ENCODE results near the gene HLA-G.

The HLA-G gene

DNA sequence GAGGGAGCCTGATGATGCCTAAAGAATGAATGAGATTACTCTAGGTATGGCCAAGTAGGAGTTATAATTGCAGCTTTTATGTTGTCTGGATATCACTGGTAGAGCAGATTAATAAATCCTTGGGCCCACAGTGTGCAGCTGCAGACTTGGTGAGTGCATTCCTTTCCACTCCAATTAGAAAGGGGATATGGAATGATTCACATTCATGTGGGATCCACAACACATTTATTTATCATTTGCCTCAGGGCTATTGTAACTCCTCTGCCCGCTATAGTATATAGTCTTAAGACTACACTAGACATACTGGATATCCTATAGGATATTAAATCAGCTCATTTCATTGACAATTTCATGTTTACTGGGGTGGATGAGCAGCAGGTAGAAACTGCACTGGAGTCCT, 11.6 kb upstream of the HLA-G start:
- Histone ChIP-seq H3K36me3 (ENCODE audit: insufficient read depth) (no peaks in the 10 kb centered on the region), H3K79me2 (ENCODE audit: insufficient read depth, low read depth) (no peaks in the 10 kb centered on the region), H3K27ac (no peak overlapping the region), H2AFZ (ENCODE audit: low read depth) (no peak overlapping the region), H3K27me3 (ENCODE audit: insufficient read depth, low read depth) (no peaks in the 10 kb centered on the region), H3K4me1 (ENCODE audit: low read depth, poor library complexity, severe bottlenecking) (no peaks in the 10 kb centered on the region), H3K9ac (no peak overlapping the region), H4K20me1 (ENCODE audit: insufficient read depth) (no peaks in the 10 kb centered on the region), H3K4me3 (IDR thresholded peaks at IDR 0.05; ENCODE audit: insufficient read depth, low read depth, low read length) (no peak overlapping the region), H3K4me2 (no peak overlapping the region)
- no peak for TF ChIP-seq CTCF (conservative IDR thresholded peaks at IDR 0.05; ENCODE audit: low read depth, low read length)

DNA sequence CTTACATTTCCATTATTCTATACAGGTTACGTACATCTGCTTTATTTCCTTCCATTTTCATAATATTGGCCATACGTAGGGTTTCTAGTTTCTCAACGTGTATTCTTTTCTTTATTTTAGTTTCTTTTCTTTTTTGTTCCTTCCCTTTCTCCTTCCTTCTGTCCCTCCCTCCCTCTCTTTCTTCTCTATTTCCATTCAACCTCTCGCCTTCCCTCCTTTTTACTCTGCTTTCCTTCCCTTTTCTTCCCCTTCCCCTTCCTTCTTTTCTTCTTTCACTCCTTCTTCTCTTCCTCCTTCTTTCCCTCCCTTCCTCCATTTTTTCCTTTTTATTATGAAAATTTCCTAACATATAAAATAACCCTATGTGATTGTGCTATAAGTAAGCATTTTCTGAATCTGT, 8.7 kb upstream of the HLA-G start:
- Histone ChIP-seq H3K27me3 (ENCODE audit: insufficient read depth, low read depth) (no peaks in the 10 kb centered on the region), H3K9ac (no peak overlapping the region), H3K4me1 (ENCODE audit: low read depth, poor library complexity, severe bottlenecking) (no peaks in the 10 kb centered on the region), H2AFZ (ENCODE audit: low read depth) (no peak overlapping the region), H4K20me1 (ENCODE audit: insufficient read depth) (no peaks in the 10 kb centered on the region), H3K36me3 (ENCODE audit: insufficient read depth) (no peaks in the 10 kb centered on the region), H3K79me2 (ENCODE audit: insufficient read depth, low read depth) (no peaks in the 10 kb centered on the region), H3K4me3 (IDR thresholded peaks at IDR 0.05; ENCODE audit: insufficient read depth, low read depth, low read length) (no peak overlapping the region), H3K27ac (no peak overlapping the region), H3K4me2 (no peak overlapping the region)
- TF ChIP-seq CTCF (conservative IDR thresholded peaks at IDR 0.05; ENCODE audit: low read depth, low read length): no peak

GRCh38 chr6:29824144-29824543, 3.5 kb upstream of the HLA-G start:
- H3K9ac ChIP-seq: no peak overlapping the region
- H3K27me3 ChIP-seq (ENCODE audit: insufficient read depth, low read depth): no peaks in the 10 kb centered on the region
- H3K4me3 ChIP-seq (IDR thresholded peaks at IDR 0.05; ENCODE audit: insufficient read depth, low read depth, low read length): no peak overlapping the region
- H3K36me3 ChIP-seq (ENCODE audit: insufficient read depth): no peaks in the 10 kb centered on the region
- no peak overlapping the region for H2AFZ ChIP-seq (ENCODE audit: low read depth)
- H3K4me2 ChIP-seq: no peak overlapping the region
- H4K20me1 ChIP-seq (ENCODE audit: insufficient read depth): no peaks in the 10 kb centered on the region
- no peak for TF ChIP-seq CTCF (conservative IDR thresholded peaks at IDR 0.05; ENCODE audit: low read depth, low read length)
- H3K79me2 ChIP-seq (ENCODE audit: insufficient read depth, low read depth): no peaks in the 10 kb centered on the region
- no peaks in the 10 kb centered on the region for H3K4me1 ChIP-seq (ENCODE audit: low read depth, poor library complexity, severe bottlenecking)
- H3K27ac ChIP-seq: no peak overlapping the region

- Histone ChIP-seq H3K27me3 (ENCODE audit: insufficient read depth, low read depth) (no peaks in the 10 kb centered on the region), H3K36me3 (ENCODE audit: insufficient read depth) (no peaks in the 10 kb centered on the region), H3K4me3 (IDR thresholded peaks at IDR 0.05; ENCODE audit: insufficient read depth, low read depth, low read length) (no peak overlapping the region), H3K79me2 (ENCODE audit: insufficient read depth, low read depth) (no peaks in the 10 kb centered on the region), H4K20me1 (ENCODE audit: insufficient read depth) (no peaks in the 10 kb centered on the region), H3K27ac (no peak overlapping the region), H3K4me2 (no peak overlapping the region), H2AFZ (ENCODE audit: low read depth) (no peak overlapping the region), H3K9ac (no peak overlapping the region), H3K4me1 (ENCODE audit: low read depth, poor library complexity, severe bottlenecking) (no peaks in the 10 kb centered on the region)
- TF ChIP-seq CTCF (conservative IDR thresholded peaks at IDR 0.05; ENCODE audit: low read depth, low read length): no peak
These were observed 1.8 kb upstream of the HLA-G start for GRCh38 chr6:29825848-29826247.

GRCh38 chr6:29826271-29826670, 1.4 kb upstream of the HLA-G start:
- Histone ChIP-seq H3K79me2 (ENCODE audit: insufficient read depth, low read depth) (no peaks in the 10 kb centered on the region), H3K4me1 (ENCODE audit: low read depth, poor library complexity, severe bottlenecking) (no peaks in the 10 kb centered on the region), H3K4me3 (IDR thresholded peaks at IDR 0.05; ENCODE audit: insufficient read depth, low read depth, low read length) (no peak overlapping the region), H3K27ac (no peak overlapping the region), H4K20me1 (ENCODE audit: insufficient read depth) (no peaks in the 10 kb centered on the region), H3K36me3 (ENCODE audit: insufficient read depth) (no peaks in the 10 kb centered on the region), H2AFZ (ENCODE audit: low read depth) (no peak overlapping the region), H3K27me3 (ENCODE audit: insufficient read depth, low read depth) (no peaks in the 10 kb centered on the region), H3K4me2 (no peak overlapping the region), H3K9ac (no peak overlapping the region)
- no peak for TF ChIP-seq CTCF (conservative IDR thresholded peaks at IDR 0.05; ENCODE audit: low read depth, low read length)

All from KMS-11 (cell line).